GM18873 (cell line): ENCODE results near the gene ABRACL.

Source experiments
- ATAC-seq: cut with Tn5 transposase; IDR thresholded peaks from one replicate; pipeline ENCODE4 v1.9.1; 2021; ENCODE audit warnings: mild to moderate bottlenecking, moderate library complexity, moderate number of reproducible peaks; ENCODE audit not compliant: unreplicated experiment, low FRiP score

Gene ABRACL

DNA sequence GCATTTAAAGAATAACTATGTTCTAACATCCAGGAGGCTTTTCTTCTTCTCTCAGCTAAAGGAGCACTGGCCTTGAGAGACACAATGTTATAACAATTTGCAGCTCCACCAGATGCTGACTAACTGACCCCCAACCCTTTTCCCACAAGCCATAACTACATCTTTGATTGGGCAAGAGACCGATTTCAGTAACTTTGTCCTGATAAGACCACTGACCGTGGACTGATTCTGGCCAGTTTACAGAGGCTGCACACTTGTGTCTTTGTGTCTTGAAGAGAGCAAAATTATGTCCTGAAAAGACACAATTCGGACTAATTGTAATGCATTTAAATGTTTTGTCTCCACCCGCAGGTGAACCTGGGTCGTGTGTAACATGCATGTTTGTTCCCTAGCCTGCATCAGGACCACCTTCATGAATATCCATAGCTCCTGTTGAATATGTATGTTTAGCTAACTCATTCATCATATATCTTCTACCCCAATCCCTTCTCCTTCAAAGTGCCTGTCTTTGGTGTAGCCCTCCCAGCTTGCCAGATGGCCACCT lies 22.3 kb downstream of the ABRACL start:
- ATAC-seq = no peak

DNA sequence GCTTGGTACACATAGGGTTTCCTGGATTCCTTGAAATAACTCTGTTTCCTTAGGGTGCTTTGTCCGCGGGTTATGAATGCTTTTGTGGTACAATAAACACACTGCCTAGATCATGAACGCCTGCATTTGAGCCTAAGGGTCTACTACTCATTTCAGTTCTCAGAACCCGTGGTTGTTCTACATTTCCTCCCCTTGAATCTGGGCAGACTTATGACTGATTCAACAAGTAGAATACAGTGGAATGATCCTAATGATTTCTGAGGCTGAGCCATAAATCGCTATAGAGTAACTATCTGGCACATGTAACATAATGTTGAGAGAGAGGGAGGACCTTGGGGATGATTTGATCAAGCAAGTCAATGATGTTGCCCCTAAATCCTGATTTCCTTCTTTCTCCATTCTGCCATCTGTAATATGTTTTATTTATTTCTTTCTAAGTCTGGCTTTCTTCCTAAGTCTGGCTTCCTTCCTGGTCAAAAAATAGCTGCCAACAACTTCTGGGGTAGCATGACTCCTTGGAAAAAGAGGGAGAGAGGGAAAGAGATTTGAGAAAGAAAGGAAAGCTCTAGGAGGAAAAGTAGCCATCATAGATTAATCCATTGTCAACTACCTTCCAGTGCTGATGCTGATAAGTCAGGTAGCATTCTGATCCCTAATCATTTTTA lies 23.0 kb downstream of the ABRACL start:
- no peak for ATAC-seq

DNA sequence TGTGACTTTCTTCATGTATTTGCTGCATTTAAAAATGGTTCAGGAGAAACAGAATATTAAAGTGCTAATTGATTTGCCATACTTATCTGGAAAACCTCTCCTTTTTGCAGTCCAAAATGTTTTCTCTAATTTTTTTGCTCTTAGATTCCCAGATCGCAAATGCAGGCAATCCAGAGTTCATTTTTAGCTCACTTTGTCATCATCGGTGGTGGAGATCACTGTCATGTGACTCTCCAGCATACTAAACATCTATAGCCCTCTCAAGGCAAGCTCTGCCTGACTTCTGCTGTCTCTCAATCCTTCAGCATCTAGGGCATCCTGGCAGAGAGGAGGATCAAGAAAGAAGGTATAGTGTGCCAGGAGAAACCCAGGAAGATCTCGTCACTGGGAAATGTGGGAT lies 24.8 kb downstream of the ABRACL start:
- ATAC-seq = no peak

- ATAC-seq = no peak
Measured at GRCh38 chr6:139054001-139054400, 25.5 kb downstream of the ABRACL start.

GRCh38 chr6:139055709-139056108 lies 27.2 kb downstream of the ABRACL start:
- ATAC-seq = no peak

- no peak for ATAC-seq
Measured at GRCh38 chr6:139058029-139058428, 29.5 kb downstream of the ABRACL start.

- no peak for ATAC-seq
Measured at GRCh38 chr6:139060332-139060731, 31.8 kb downstream of the ABRACL start.

DNA sequence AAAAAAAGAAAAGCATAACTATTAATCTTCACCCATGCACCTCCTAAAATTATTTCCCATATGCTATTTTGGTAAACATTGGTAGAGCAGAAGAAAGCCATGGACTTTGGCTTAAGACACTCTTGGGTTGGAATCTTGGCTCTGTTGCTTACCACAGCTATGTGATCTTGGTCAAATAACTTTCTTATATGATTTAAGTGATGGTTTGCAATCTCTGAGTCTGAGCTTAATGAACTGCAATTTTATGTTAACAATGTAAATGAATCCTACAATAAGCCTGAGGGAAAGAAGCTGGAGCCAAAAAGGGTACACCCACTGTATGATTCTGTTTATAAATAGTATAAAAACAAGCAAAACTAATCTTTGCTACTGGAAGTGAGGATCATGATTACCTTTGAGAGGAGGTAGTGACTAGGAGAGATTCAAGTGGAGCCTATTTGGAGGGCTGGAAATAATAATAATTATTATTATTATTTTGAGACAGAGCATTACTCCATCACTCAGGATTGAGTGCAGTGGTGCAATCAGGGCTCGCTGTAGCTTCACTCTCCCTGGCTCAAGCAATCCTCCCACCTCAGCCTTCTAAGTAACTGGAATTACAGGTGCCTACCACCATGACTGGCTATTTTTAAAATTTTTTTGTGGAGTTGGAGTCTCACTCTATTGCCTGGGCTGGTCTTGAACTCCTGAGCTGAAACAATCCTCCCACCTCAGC lies 34.5 kb downstream of the ABRACL start:
- ATAC-seq = no peak

GRCh38 chr6:139064981-139065665 lies 36.6 kb downstream of the ABRACL start:
- ATAC-seq = no peak

- no peak for ATAC-seq
Measured at GRCh38 chr6:139066080-139066479, 37.5 kb downstream of the ABRACL start.

- no peak for ATAC-seq
Measured at GRCh38 chr6:139068846-139069245, 40.3 kb downstream of the ABRACL start.

DNA sequence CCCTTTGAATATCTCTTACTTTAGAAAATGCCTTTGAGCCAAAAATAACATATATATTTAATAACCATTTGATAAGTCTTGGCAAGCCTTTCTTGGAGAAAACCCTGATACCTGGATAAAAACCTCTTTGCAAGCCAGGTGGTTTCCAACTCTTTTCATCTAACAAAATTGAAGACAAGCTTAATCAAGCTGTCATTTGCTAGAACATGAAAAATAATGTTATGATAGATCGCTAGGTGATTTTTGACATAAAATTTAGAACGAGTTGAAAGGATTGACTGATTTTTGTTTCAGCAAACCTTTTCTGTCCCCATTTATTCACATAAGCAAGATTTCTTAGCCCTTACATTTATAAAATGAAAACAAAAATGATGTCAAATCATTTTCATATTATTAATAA lies 44.6 kb downstream of the ABRACL start:
- ATAC-seq = no peak

- ATAC-seq = no peak
Measured at GRCh38 chr6:139079018-139079417, 50.5 kb downstream of the ABRACL start.

- no peak for ATAC-seq
Measured at GRCh38 chr6:139080255-139080920, 51.8 kb downstream of the ABRACL start.

DNA sequence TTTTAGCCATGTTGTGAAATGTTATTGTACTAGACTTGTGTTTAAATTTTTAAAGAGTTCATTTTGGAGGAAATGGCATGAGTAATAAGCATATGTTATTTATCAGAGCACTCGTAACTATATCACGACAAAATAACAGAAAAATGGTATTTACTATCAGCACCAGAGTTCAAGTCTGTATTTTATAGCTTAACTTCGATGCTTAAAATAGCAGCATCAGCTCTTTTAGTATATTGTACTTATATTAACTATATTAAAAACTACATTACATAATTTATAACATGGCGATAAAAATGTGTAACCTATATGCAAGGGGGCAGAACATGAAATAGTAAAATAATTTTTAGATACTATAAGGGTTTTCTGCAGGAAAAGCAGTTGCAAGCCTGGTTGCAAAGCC lies 52.9 kb downstream of the ABRACL start:
- ATAC-seq = no peak

DNA sequence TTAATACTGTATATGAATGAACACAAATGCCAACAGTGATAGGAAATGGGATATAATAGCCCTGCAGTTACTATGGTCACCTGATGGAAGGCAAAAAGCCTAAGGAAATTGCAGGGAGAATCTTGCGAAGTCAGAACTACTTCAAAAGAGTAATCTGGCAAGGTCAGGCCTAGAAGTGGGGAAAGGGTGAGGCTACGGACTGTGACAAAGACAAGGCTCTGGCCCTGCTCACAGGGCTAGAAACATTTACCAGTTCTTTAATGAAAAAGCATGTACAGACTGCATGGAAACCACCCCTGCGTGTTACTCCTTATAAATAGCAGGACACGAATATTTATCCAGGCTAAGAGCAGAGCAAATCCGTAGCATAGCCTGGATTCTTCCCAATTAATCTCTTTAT lies 53.8 kb downstream of the ABRACL start:
- ATAC-seq = no peak

- no peak for ATAC-seq
Measured at GRCh38 chr6:139091826-139092225, 63.3 kb downstream of the ABRACL start.
